K562 (cell line): ENCODE data around the gene PKD1L1. TPM values are rescaled to one million over a fixed set of nuclear protein-coding genes. Genes with fewer than 3 reads are reported as not detected.
A peak's percentile ranks its signal among the peaks of the same experiment; 100 is the strongest.

Source experiments
- ATAC-seq: fragments of 200-7000 bp; cut with Tn5 transposase; 3 replicates; pipeline ENCODE4 v1.9.1; 2020; ENCODE audit warnings: moderate library complexity
- BruUV-seq: library from RNA; stranded (reverse); fragments of 400-500 nt; replicated peaks from 2 replicates; lab custom pipeline; 2021; lab: Mats Ljungman, UMichigan
- CTCF ChIA-PET: fragments of 300-600 bp; formaldehyde crosslinking; extraction: SDS; loops from one replicate; lab custom pipeline; 2021; ENCODE audit warnings: low intra/inter-chr PET ratio; lab: Yijun Ruan, JAX
- POLR2A ChIA-PET: fragments of 300-600, 350-650 bp; sonication (Branson Sonifier 250); formaldehyde crosslinking; extraction: SDS; loops from one replicate; lab custom pipeline; 2021; ENCODE audit warnings: antibody characterized with exemption, inconsistent platforms; lab: Yijun Ruan, JAX
- DNase-seq, 4 experiments: peaks; one replicate each; pipeline versions ENCODE4 v3.0.0 to v3.0.0-alpha.2; 2011 to 2018; ENCODE audit warnings: low spot score in 3 of 4, mixed read lengths in 3 of 4; ENCODE audit errors: extremely low read depth in 1 of 4
- FAIRE-seq: peaks from 2 replicates; lab custom pipeline; 2011; peaks lifted over from hg19 to GRCh38; lab: Jason Lieb, UNC
- H2AFZ ChIP-seq: 2 replicates; pipeline ENCODE4 v1.6.0; 2011; ENCODE audit warnings: low read depth, low read length, control low read depth, inconsistent platforms
- H3K27ac ChIP-seq: fragments of 200-600 bp; 3 replicates; pipeline ENCODE4 v1.8.0; 2011; ENCODE audit warnings: low read depth, mild to moderate bottlenecking, control low read depth, inconsistent platforms, low read length, moderate library complexity, mixed read lengths; ENCODE audit errors: extremely low read depth
- H3K27me3 ChIP-seq, 2 experiments: fragments of 300-600 bp in 1 of 2; 2 replicates in 1 of 2; 3 replicates in 1 of 2; pipeline versions ENCODE4 v1.6.0 to v1.8.0; 2011; ENCODE audit warnings: inconsistent platforms in 2 of 2, low read length in 2 of 2, mild to moderate bottlenecking in 1 of 2, mixed read lengths in 1 of 2, moderate library complexity in 1 of 2; ENCODE audit not compliant: control insufficient read depth in 2 of 2, insufficient read depth in 2 of 2
- H3K36me3 ChIP-seq: fragments of 300-600 bp; 3 replicates; pipeline ENCODE4 v1.8.0; 2011; ENCODE audit warnings: mild to moderate bottlenecking, low read length, inconsistent platforms; ENCODE audit not compliant: control insufficient read depth, insufficient read depth
- H3K4me1 ChIP-seq, 2 experiments: fragments of 200-600 bp in 1 of 2; replicated peaks in 1 of 2; 2 replicates in 1 of 2; 3 replicates in 1 of 2; pipeline versions ENCODE4 v1.5.1 to v1.8.0; 2011; ENCODE audit warnings: inconsistent platforms in 2 of 2, low read length in 2 of 2, mild to moderate bottlenecking in 1 of 2, mixed read lengths in 1 of 2, moderate library complexity in 1 of 2; ENCODE audit not compliant: control insufficient read depth in 2 of 2, insufficient read depth in 2 of 2
- H3K4me2 ChIP-seq: 2 replicates; pipeline ENCODE4 v1.6.1; 2011; ENCODE audit warnings: low read length, control low read depth, inconsistent platforms, mixed read lengths; ENCODE audit not compliant: insufficient read depth
- H3K4me3 ChIP-seq: fragments of 200-600 bp; sonication (generic), shearing (Covaris generic); 2 replicates; pipeline ENCODE4 v1.5.1; 2016; ENCODE audit warnings: control low read depth, inconsistent platforms
- H3K79me2 ChIP-seq: fragments of 200-600 bp; 3 replicates; pipeline ENCODE4 v1.8.0; 2011; ENCODE audit warnings: low read length, inconsistent platforms; ENCODE audit not compliant: control insufficient read depth, insufficient read depth
- H3K9ac ChIP-seq, 2 experiments: 2 replicates each; pipeline versions ENCODE4 v1.6.0 to v1.6.1; 2011; ENCODE audit warnings: low read depth in 2 of 2, low read length in 2 of 2, control low read depth in 1 of 2, inconsistent platforms in 1 of 2, mild to moderate bottlenecking in 1 of 2, mixed read lengths in 1 of 2; ENCODE audit not compliant: insufficient read depth in 1 of 2
- H3K9me1 ChIP-seq: one replicate; pipeline ENCODE4 v1.6.0; 2011; ENCODE audit warnings: inconsistent platforms, mild to moderate bottlenecking, low read length, moderate library complexity; ENCODE audit not compliant: control insufficient read depth, insufficient read depth
- H3K9me3 ChIP-seq: replicated peaks from 2 replicates; pipeline ENCODE4 v1.5.1; 2011; ENCODE audit warnings: low read depth, low read length, inconsistent platforms; ENCODE audit not compliant: control insufficient read depth, insufficient read depth
- H4K20me1 ChIP-seq: replicated peaks from 2 replicates; pipeline ENCODE4 v1.6.1; 2011; ENCODE audit warnings: low read length, inconsistent platforms, mixed read lengths; ENCODE audit not compliant: control insufficient read depth, insufficient read depth
- CBX3 ChIP-seq, 2 experiments: IDR thresholded peaks; 1 replicate in 1 of 2; 2 replicates in 1 of 2; pipeline ENCODE4 v1.6.1; 2012; ENCODE audit warnings: inconsistent platforms in 2 of 2, low read length in 2 of 2, borderline replicate concordance in 1 of 2, control low read depth in 1 of 2
- JUNB ChIP-seq: fragments of 450-650 bp; formaldehyde crosslinking; conservative IDR thresholded peaks from 2 replicates; pipeline ENCODE4 v1.4.0; 2020; ENCODE audit warnings: mild to moderate bottlenecking
- NR1H2 ChIP-seq: sonication (generic); formaldehyde crosslinking; IDR thresholded peaks from 2 replicates; pipeline ENCODE4 v1.4.0; 2020; ENCODE audit warnings: mild to moderate bottlenecking, missing genetic modification reagents
- POLR2AphosphoS2 ChIP-seq: IDR thresholded peaks from 2 replicates; pipeline ENCODE4 v1.6.1; 2012; ENCODE audit warnings: low read length, improper control_type of control experiment
- RAD21 ChIP-seq, 2 experiments: fragments of 250-450 bp in 1 of 2; fragments of 450-650 bp in 1 of 2; sonication (Bioruptor Pico) in 1 of 2; formaldehyde crosslinking in 1 of 2; IDR thresholded peaks in 1 of 2; conservative IDR thresholded peaks in 1 of 2; 2 replicates each; pipeline versions ENCODE4 v1.4.0 to v1.8.0; 2020 to 2022; ENCODE audit warnings: mild to moderate bottlenecking in 2 of 2, moderate library complexity in 1 of 2
- SMC3 ChIP-seq: conservative IDR thresholded peaks from 2 replicates; pipeline ENCODE4 v1.6.1; 2011; ENCODE audit warnings: low read depth, low read length, improper control_type of control experiment; ENCODE audit not compliant: insufficient read depth
- TEAD1 ChIP-seq, 2 experiments: fragments of 450-650 bp in 1 of 2; sonication (generic) in 1 of 2; formaldehyde crosslinking; IDR thresholded peaks; 2 replicates each; pipeline versions ENCODE4 v1.4.0 to v1.8.0; 2020 to 2022; ENCODE audit warnings: mild to moderate bottlenecking in 2 of 2, missing genetic modification reagents in 1 of 2
- TFAP4 ChIP-seq: sonication (generic); formaldehyde crosslinking; IDR thresholded peaks from 2 replicates; pipeline ENCODE4 v1.8.0; 2022; ENCODE audit warnings: missing genetic modification reagents, mild to moderate bottlenecking, moderate library complexity, borderline replicate concordance
- ZBTB2 ChIP-seq: fragments of 450-650 bp; IDR thresholded peaks from 2 replicates; pipeline ENCODE4 v1.6.1; 2016; ENCODE audit warnings: antibody characterized with exemption
- ZC3H4 ChIP-seq: sonication (generic); formaldehyde crosslinking; IDR thresholded peaks from 2 replicates; pipeline ENCODE4 v1.9.0; 2021; ENCODE audit warnings: missing genetic modification reagents, borderline replicate concordance
- ZNF764 ChIP-seq: fragments of 250-450 bp; sonication (Bioruptor Pico); IDR thresholded peaks from 2 replicates; pipeline ENCODE4 v1.4.0; 2020; ENCODE audit warnings: low read depth, mild to moderate bottlenecking, moderate library complexity
- WGBS: fragments of 100-300 bp; shearing (Covaris generic); methylation state at CpG from one replicate; pipeline ENCODE4 v1.1.6; 2016; ENCODE audit warnings: low coverage, mixed read lengths; ENCODE audit not compliant: insufficient coverage; ENCODE audit errors: missing lambda C conversion rate; 5-methylcytosine and 5-hydroxymethylcytosine counted together
- in situ Hi-C: fragments of 300-500 bp; cut with MboI; formaldehyde crosslinking; loops from 4 replicates; pipeline ENCODE4 v1.15.0; 2018; ENCODE audit warnings: inconsistent platforms, mixed read lengths
- intact Hi-C: fragments of 100-400 bp; cut with micrococcal nuclease; formaldehyde crosslinking; loops from 2 replicates; pipeline ENCODE4 v1.14.2; 2022
- polyA plus RNA-seq, 8 experiments: library from polyadenylated mRNA; depleted of rRNA in 4 of 8; stranded (reverse) in 5 of 8; unstranded in 3 of 8; fragments of >200 nt; fragmentation: Nextera tagmentation in 2 of 8; fragmentation: Illumina TruSeq in 1 of 8; extraction: Ambion mirVana in 2 of 8; extraction: Trizol in 1 of 8; gene quantifications; 2 replicates each; pipeline versions ENCODE4 v1.2.1 to v1.2.3, GENCODE V29; 2011 to 2014; ENCODE audit warnings: inconsistent platforms in 1 of 8, missing spikeins in 1 of 8
- total RNA-seq, 7 experiments: library from RNA; depleted of rRNA in 6 of 7; stranded (reverse); fragments of >200 nt in 6 of 7; fragmentation: Illumina TruSeq in 2 of 7; extraction: Trizol in 2 of 7; gene quantifications; 2 replicates each; pipeline versions ENCODE4 v1.2.1 to v1.2.3, GENCODE V29; 2011 to 2021; ENCODE audit warnings: low replicate concordance in 1 of 7
- TF ChIP-seq, protein P1 (sequence below), 3 experiments: IDR thresholded peaks in 2 of 3; conservative IDR thresholded peaks in 1 of 3; 2 replicates each; pipeline ENCODE4 v1.5.1; 2011 to 2012; ENCODE audit warnings: low read length in 3 of 3, mild to moderate bottlenecking in 3 of 3, control low read depth in 2 of 3, improper control_type of control experiment in 1 of 3, inconsistent platforms in 1 of 3, low read depth in 1 of 3, mixed read lengths in 1 of 3, moderate library complexity in 1 of 3; ENCODE audit not compliant: insufficient read depth in 2 of 3

The PKD1L1 gene
- total and polyA plus RNA-seq, 9 of the 15 experiments (the other 6 are each of a cell fraction or from before 2014, with no cell fraction given) = 0.01 to 0.02 TPM; not detected in 7

DNA sequence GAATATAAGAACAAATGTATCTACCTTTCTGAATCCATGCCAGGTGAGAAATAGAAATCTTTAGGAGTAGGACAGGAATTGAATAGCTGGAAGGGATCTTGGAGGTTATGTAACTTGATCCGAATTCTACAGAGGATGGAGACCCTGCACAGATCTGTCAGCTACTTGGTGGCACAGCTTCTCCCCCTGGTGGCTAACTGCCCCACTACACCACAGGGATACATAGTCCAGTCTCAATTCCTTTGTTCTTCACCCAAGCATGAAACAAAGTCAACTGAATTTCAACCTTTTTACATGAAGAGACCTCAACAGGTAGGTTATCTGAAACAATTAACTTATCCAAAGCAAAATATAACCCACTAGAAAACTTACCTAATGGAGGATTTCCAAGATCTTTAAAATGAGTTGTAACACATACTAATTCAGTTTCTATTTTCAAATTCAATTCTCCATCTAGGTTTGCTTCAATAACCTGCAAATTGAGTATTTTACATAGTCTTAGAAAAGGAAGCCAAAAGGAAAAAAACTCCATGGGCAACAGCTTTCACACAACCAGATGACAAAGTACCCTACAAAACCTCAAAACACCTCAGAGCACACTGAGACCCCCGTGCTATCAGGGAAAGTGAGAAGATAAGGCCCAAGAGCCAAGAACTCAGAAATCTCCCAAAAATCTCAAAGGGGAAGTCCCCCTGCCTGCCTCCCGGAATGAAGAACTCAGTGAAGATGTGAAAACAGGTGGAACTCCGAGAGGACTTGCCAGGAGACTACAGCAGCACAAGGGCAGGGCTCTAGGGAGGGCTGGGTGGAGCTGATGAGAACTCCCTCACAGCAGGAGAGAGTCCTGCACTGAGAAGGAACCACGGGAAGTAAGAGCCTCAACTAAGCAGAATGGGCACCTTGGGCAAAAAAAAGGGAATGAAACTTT lies 20.8 kb upstream of the PKD1L1 start:
- no TSS peak for BruUV-seq
- no peak overlapping the region for H2AFZ ChIP-seq
- in situ Hi-C loops (no loop called here), intact Hi-C loops (no loop called here)
- CTCF ChIA-PET = interaction anchor here (0.7 to 2.3 kb wide), 2 partner anchors 24 to 122 kb away, joined by 3 to 9 read pairs; no protein-coding TSS in a partner anchor
- no peaks in the 10 kb centered on the region for H3K79me2 ChIP-seq
- FAIRE-seq (peak; percentile 74), ATAC-seq (peak; percentile 94), DNase-seq (peak; percentile 55 to 65 (median 62))
- no peaks in the 10 kb centered on the region for H3K9me3 ChIP-seq
- no peaks in the 10 kb centered on the region for H3K4me1 ChIP-seq
- H3K9ac ChIP-seq = no peak overlapping the region
- no peak overlapping the region for H3K27ac ChIP-seq
- H3K4me3 ChIP-seq = no peak overlapping the region
- peaks cover 83% of the 10 kb centered on the region for H3K36me3 ChIP-seq
- H3K9me1 ChIP-seq = no peaks in the 10 kb centered on the region
- no peaks in the 10 kb centered on the region for H4K20me1 ChIP-seq
- TF ChIP-seq ZC3H4 (CRISPR knock-in tag) (no peak), JUNB (CRISPR knock-in tag) (no peak), TEAD1 (CRISPR knock-in tag; IDR thresholded peaks at IDR 0.05) (no peak), NR1H2 (CRISPR knock-in tag) (no peak), ZNF764 (CRISPR knock-in tag) (no peak), TFAP4 (CRISPR knock-in tag) (no peak), CBX3 (IDR thresholded peaks at IDR 0.05; ENCODE audit: borderline replicate concordance in 1 of 2, low read length in 2 of 2) (no peak), POLR2AphosphoS2 (no peak), RAD21 (CRISPR knock-in tag; conservative IDR thresholded peaks at IDR 0.05 in 1 of 2, IDR thresholded peaks at IDR 0.05 in 1 of 2) (peak in 1 of 2 experiments; percentile 53; a peak in 2 of 4 replicates), SMC3 (peak; percentile 40), ZBTB2 (no peak)
- TF ChIP-seq, protein P1, sequence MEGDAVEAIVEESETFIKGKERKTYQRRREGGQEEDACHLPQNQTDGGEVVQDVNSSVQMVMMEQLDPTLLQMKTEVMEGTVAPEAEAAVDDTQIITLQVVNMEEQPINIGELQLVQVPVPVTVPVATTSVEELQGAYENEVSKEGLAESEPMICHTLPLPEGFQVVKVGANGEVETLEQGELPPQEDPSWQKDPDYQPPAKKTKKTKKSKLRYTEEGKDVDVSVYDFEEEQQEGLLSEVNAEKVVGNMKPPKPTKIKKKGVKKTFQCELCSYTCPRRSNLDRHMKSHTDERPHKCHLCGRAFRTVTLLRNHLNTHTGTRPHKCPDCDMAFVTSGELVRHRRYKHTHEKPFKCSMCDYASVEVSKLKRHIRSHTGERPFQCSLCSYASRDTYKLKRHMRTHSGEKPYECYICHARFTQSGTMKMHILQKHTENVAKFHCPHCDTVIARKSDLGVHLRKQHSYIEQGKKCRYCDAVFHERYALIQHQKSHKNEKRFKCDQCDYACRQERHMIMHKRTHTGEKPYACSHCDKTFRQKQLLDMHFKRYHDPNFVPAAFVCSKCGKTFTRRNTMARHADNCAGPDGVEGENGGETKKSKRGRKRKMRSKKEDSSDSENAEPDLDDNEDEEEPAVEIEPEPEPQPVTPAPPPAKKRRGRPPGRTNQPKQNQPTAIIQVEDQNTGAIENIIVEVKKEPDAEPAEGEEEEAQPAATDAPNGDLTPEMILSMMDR (IDR thresholded peaks at IDR 0.05 in 2 of 3, conservative IDR thresholded peaks at IDR 0.05 in 1 of 3; ENCODE audit: insufficient read depth in 2 of 3, low read depth in 1 of 3, low read length in 3 of 3) = peak; percentile 58 to 83 (median 66)
- no peaks in the 10 kb centered on the region for H3K27me3 ChIP-seq
- 65% methylated on average over 5 of the region's 5 CpGs for whole genome bisulfite sequencing
- POLR2A ChIA-PET = interaction anchor here (1.0 kb wide), 1 partner anchor 9 kb away, joined by 4 read pairs; no protein-coding TSS in a partner anchor
- no peak overlapping the region for H3K4me2 ChIP-seq
